Uterus (tissue), 2 donors: ENCODE results near the gene JAML.

Experiments
- POLR2A ChIP-seq, 2 donors: fragments of 450-650 bp; IDR thresholded peaks; one replicate each; pipeline ENCODE4 v1.6.1; 2016; ENCODE audit warnings: antibody characterized with exemption in 2 of 2, mild to moderate bottlenecking in 1 of 2, moderate library complexity in 1 of 2
- TF ChIP-seq, protein P1 (sequence below), 4 experiments: fragments of 200-600 bp in 2 of 4; fragments of 450-650 bp in 2 of 4; sonication (generic) in 2 of 4; IDR thresholded peaks; one replicate each; pipeline ENCODE4 v1.5.1; 2016 to 2019; ENCODE audit warnings: antibody characterized with exemption in 4 of 4, mild to moderate bottlenecking in 2 of 4, moderate library complexity in 1 of 4

- TF ChIP-seq, protein P1, sequence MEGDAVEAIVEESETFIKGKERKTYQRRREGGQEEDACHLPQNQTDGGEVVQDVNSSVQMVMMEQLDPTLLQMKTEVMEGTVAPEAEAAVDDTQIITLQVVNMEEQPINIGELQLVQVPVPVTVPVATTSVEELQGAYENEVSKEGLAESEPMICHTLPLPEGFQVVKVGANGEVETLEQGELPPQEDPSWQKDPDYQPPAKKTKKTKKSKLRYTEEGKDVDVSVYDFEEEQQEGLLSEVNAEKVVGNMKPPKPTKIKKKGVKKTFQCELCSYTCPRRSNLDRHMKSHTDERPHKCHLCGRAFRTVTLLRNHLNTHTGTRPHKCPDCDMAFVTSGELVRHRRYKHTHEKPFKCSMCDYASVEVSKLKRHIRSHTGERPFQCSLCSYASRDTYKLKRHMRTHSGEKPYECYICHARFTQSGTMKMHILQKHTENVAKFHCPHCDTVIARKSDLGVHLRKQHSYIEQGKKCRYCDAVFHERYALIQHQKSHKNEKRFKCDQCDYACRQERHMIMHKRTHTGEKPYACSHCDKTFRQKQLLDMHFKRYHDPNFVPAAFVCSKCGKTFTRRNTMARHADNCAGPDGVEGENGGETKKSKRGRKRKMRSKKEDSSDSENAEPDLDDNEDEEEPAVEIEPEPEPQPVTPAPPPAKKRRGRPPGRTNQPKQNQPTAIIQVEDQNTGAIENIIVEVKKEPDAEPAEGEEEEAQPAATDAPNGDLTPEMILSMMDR (IDR thresholded peaks at IDR 0.05): no peak
- TF ChIP-seq POLR2A (IDR thresholded peaks at IDR 0.05): no peak
These were observed 13.8 kb downstream of the JAML start for GRCh38 chr11:118211006-118211405.
